SK-MEL-5 (cell line): ENCODE data around the gene NT5E. TPM values are rescaled to one million over a fixed set of nuclear protein-coding genes. Genes with fewer than 3 reads are reported as not detected.

Experiments
- DNase-seq: peaks from one replicate; pipeline ENCODE4 v3.0.0-alpha.2; 2016; ENCODE audit warnings: low read depth, low spot score
- in situ Hi-C: cut with HindIII; loops from 2 replicates; pipeline ENCODE4 v1.10.0; 2016; ENCODE audit warnings: low sequenced_read_pairs, high pct_unique_total_duplicates, low pct_unique_long_range_greater_than_20kb
- total RNA-seq: library from RNA; depleted of rRNA; stranded (reverse); fragments of >200 nt; shearing (Covaris generic); gene quantifications from 2 replicates; pipeline ENCODE4 v1.2.3, GENCODE V29; 2014

The NT5E gene
- total RNA-seq, 1 experiment from 2014 or later, result 15.2 TPM

DNA sequence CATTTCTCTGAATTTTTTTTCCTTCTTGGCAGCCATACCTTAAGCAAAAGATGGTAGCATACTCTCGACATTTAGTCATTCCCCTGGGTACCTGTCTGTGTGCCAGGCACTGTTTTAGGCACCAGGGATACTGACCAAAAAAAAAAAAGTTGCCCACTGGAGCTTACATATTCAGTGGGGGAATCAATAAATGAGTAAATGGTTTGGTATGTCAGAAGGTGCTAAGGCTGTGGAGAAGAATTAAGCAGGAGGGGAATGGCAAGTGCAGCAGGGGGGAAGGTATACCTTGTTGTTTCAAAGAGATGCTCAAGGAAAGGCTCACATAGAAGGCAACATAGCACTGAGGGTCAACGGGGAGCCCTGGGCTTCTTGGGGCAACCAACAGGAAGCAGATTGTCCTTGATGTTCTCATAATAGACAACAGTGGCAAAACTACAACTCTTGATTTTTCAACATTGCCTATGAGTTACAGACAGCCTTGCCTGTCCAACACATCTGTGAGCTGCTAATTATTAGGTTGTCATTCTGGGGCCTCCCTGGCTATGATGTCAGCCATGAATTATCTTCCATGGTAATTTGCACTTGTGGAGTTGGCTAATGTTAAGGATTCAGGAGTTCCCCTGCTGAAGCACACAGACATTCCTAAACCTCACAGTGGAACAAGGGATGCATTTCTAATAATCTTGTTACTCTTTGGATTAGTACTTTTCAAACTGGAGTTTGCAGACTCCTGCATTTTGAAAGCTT, 19.6 kb downstream of the NT5E start:
- no peak for DNase-seq
- in situ Hi-C loops, result no loop called here

DNA sequence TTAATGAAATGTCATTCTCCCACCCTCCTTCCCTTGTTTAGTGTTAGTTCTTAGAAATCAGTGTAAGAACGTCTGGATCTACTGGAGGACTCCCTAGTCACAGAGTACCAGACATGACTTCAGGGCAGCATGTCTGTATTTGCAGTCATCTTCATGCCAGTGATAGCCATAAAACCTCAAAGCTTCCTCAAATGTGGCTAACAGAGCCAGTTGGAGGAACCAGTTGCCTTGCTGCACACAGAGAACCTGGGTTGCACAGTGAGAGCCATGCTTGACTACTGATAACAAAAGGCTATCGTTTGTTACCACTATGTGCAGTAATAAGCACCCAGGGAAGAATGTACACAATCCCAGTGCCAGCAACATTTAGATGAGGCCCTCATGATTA, 20.1 kb downstream of the NT5E start:
- in situ Hi-C loops, result no loop called here
- no peak for DNase-seq

DNA sequence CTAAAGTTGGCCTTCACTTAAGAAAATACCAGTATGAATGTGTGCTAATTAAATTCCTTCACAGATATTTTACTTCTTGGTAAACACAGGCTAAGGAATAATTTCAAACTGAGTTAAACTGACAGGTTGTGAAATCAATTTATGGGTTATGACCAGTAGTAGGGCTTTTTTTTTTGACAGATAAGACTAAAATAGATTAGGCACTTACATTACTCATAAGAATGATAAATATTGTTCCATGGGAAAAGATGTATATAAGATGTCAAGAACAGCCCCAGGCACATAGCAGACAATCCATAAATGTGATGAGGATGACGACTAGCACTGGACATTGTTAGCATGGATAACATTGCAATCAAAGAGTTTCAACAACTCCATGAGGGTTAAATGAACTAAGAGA, 22.9 kb downstream of the NT5E start:
- no peak for DNase-seq
- in situ Hi-C loops, result no loop called here

DNA sequence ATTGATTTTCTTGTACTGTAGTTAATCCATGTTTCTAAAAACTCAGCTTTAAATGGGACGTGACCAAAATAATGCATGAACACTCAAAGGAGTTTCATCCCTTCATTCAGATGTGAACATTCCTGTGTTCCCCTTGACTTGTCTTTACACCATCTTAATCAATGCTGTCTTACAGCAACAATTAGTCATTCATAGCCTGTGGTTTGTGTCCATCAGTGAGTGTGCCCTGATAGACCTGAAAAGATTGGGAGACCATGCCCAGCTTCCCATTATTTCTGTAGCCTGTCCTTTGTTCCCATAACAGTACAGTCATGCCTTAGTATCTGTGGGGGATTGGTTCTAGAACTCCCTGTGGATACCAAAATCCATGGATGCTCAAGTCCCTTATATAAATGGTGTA, 23.9 kb downstream of the NT5E start:
- DNase-seq, result no peak
- in situ Hi-C loops, result no loop called here

DNA sequence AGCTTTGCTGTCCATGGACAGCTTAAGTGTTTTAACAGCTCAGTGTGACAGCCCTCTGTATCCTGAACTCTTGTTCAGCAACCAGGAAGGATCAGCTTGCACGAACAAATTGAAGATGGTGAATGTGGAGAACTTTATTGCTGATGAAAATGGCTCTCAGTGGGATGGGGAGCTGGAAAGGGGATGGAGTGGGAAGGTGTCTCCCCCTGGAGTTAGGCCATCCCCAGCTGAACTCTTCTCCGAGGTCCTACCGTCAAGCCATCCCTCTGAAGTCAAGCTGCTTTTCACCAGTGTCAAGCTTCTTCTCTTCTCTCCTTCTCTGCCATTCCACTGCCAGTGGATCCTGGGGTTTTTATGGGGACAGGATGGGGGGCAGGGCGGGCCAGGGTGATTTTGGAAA, 26.6 kb downstream of the NT5E start:
- DNase-seq, result no peak
- in situ Hi-C loops, result no loop called here

DNA sequence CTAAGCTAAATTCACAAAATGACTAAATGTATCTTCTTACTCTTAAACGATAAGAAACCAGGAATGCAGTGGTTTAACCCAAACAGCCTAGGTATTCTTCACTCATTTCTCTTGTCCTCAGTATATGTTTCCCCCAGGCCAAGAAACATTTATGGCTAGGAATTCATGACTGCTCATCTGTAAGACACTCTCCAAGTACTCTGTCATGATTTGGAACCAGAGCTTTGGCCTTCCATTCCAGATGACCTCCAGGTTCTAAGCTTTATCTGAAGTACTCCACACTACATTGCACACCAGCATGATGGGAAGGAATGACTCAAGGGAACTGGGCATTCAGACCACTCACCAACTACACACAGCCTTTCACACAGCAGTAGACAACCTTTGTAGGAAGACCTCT, 29.3 kb downstream of the NT5E start:
- in situ Hi-C loops, result no loop called here
- DNase-seq, result no peak

DNA sequence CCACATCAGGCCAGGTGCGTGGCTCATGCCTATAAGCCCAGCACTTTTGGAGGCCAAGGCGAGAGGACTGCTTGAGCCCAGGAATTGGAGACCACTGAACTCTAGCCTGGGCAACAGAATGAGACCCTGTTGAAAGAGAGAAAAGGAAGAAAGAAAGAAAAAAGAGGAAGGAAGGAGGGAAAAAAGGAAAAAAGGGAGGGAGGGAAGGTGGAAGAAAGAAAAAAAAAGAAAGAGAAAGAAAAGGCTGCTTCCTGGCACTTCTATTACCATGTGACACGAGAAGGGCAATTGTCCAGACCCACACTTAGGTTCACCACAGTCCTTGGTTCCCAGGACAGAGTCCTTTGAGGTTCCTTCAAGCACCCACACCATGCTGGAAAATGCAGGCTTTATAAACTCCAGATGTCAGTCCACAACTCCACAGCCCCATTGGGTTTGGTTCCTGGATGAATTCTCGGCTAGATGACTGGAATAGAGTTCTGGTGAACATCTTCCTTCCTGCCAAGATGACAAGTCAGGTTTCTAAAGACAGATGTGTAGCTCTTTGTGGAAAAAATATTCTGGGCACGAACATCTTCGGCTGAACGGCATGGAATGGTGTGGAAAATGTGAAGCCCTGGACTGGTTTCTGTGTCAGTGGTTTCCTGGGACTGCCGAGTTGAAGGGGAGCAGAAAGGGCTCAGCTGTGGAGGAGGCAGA, 32.5 kb downstream of the NT5E start:
- no peak for DNase-seq
- in situ Hi-C loops, result no loop called here

DNA sequence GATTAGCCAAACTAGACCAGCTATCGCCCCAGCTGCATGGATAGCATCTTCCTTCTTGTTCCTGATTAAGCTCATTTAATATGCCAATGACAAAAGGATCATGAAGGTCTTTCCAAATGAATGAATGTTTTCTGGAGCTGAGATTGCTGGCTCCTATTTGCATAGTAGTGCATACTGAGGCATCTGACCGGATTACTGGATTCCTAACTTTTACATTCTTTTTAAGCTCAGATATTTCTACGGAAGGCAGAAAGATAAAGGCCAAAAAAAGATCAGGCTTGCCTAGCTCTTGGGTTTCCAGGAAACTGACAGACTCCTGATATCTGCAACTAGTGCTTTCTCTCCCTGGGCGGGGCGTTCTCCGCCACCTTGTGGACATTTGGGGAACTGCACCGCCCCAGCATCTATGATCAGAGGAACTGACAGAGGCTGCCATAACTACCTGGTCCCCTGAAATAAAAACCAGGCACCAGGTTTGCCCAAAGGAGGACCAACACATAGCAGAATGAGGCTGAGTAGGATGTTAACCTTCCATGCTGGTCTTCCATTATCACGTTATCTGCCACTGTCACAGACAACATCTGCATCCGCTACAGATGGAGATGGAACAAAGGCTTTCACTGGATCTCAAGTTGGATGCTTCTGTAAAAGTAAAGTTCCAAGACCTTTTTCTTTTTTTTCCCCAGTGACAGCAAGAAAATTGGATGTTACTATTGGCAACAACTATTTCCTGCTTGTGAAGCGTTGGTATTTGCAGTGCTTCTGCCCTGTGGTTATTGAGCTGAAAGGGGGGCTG, 33.2 kb downstream of the NT5E start:
- in situ Hi-C loops, result no loop called here
- DNase-seq, result peak; percentile 69

DNA sequence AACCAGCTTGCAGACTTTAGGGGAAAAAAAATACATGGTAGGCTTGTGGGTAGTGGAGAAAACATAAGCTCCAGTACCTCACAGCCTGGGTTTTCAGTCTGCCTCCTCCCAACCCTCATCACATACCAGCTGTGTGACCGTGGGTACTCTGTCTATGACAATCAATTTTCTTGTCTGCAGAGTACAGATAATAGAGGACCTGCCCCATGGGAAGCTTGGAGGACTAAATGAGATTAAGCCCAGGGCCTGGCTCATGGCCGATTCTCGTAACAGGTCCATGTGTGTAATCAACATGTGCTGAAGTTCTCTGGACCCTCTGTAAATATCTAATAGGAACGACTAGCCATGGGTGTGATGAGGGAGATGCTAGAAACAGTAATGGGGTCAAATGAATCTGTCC, 34.0 kb downstream of the NT5E start:
- DNase-seq, result no peak
- in situ Hi-C loops, result no loop called here

DNA sequence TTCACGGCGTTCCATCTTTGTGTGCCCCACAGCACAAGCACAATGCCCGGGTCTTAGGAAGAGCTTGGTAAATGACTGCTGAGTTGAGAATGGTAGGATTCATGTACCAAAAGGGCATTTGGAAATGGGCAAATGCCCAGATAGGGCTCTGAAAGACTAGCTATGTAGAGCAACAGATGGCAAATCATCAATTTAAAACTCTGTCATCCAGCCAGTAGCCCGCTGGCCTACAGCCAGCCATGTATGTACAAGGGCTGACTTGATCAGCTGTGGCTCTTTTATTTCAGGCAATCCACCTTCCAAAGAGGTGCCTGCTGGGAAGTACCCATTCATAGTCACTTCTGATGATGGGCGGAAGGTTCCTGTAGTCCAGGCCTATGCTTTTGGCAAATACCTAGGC, 35.1 kb downstream of the NT5E start:
- in situ Hi-C loops, result no loop called here
- DNase-seq, result no peak

DNA sequence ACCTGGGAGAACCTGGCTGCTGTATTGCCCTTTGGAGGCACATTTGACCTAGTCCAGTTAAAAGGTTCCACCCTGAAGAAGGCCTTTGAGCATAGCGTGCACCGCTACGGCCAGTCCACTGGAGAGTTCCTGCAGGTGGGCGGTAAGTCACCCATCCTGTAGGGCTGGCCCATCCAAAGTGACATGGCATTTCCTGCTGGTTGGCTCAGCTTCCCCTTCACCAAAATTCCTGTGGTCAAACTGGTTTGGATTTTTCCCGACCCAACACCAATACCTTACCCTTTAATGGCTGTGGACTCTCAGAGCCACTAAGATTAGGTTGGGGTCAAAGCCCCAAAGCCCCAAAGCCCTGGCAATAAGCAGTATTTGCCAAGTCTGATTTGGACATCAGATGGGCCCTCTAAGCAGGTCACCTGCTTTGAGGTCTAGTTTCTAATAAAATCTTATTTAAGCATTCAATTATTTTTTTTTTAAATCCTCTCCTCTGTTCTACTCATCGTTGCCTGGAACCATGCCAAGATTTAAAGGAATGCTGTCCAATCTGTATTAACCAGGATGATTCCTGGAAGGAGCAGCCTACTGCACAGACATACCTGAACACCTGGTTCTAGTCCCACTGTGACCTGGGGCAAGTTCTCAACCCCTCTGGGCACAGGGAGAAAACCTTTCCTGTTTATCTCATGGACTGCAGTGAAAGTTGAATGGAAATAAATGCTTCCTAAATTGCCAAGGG, 40.8 kb downstream of the NT5E start:
- in situ Hi-C loops, result no loop called here
- no peak for DNase-seq

DNA sequence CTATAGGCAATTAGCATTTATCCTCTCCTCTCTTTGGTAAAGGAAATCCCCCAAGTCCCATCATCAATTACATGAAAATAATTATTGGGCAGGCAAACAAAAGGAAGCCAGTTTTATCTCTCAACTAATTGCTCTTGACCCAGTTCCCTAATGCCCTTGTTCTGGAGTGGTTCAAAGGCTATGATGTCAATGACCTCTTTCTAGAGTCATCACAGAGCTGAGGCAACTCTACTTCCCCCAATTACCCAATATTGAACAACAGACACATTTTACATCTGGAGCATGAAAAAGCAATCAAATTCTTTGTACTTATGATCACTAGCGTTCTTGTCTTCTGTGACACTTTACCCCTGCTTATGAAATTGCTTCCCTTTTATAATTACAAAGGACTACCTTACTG, 43.5 kb downstream of the NT5E start:
- in situ Hi-C loops, result no loop called here
- no peak for DNase-seq

DNA sequence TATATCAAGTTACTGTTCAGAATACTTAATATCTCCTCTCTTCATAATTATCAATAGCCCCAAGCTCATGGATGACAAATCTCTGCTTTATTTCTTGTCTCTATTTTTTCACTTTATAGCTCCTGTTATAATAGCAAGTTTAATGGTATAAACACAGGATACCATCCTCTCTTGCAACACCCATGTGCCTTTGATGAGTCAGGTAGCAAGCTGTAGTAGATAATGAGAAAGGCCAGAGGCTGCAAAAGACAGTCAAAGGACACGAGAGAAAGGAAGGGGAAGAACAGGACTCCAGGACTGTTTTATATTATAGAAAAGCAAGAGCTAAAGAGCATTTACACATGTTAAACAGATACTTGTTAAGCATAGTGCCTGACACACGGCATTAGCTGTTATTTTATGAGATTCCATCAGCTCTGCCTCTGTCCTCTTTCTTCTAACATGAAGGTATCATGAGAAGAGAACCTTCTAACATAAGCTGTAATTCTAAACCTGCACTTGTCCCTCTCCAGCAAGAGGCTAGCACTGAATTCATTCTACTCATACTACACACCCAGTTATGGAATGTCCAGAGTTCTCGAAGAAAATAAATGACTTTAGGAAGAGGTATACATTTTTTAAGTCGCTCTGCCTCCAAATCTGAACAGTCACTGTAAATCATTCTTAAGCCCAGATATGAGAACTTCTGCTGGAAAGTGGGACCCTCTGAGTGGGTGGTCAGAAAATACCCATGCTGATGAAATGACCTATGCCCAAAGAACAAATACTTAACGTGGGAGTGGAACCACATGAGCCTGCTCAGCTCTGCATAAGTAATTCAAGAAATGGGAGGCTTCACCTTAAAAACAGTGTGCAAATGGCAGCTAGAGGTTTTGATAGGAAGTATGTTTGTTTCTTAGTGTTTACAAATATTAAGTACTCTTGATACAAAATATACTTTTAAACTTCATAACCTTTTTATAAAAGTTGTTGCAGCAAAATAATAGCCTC, 45.0 kb downstream of the NT5E start:
- in situ Hi-C loops, result no loop called here
- no peak for DNase-seq

DNA sequence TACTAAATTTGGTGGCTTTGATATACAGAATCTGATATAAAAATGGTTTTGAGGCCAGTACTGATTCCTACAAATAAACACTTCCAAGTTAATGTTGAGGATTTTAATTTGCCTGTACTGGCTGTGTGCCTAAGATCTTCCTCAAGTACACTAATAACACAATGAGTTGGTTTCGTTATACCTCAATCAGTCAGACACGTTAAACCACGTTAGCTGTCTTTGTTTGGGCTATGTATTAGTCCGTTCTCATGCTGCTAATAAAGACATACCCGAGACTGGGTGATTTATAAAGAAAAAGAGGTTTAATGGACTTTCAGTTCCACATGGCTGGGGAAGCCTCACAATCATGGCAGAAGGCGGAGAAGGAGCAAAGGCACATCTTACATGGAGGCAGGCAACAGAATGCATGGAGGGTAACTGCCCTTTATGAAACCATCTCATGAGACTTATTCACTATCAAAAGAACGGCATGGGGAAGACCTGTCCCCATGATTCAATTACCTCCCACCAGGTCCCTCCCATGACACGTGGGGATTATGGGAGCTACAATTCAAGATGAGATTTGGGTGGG, 46.2 kb downstream of the NT5E start:
- in situ Hi-C loops, result no loop called here
- DNase-seq, result no peak

DNA sequence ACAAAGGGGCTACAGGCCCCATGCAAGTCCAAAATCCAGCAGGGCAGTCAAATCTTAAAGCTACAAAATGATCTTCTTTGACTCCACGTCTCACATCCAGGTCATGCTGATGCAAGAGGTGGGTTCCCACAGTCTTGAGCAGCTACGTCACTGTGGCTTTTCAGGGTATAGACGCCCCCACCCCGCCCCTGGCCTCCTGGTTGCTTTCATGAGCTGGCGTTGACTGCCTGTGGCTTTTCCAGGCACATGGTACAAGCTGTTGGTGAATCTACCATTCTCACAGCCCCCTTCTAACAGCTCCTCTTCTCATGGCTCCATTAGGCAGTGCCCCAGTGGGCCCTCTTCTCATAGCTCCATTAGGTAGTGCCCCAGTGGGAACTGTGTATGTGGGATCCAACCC, 47.0 kb downstream of the NT5E start:
- DNase-seq, result no peak
- in situ Hi-C loops, result no loop called here

DNA sequence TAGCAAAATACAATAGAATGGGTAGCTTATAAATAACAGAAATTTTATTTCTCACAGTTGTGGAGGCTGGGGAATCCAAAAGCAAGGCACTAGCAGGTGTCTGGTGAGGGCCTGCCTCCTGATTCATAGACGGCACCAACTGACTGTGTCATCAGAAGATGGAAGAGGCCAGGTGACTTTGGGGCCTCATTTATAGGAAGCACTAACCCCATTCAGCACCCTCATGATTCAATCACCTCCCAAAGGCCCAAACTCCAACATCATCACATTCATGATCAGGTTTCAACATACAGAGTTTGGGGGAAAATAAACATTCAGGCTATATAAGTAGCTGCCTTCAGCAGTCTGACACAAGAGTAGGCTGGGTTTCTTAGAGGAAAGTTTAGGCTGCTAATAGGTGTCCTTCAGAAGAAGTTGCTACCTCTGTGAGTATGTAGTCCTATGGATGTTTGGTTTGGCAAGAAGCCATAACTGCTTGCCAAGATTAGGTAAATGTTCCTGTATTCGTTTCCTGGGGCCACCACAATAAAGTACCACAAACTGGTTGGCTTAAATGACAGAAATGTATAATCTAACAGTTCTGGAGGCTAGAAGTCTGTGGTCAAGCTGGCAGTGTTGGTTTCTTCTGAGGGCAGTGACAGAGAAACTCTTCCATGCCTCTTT, 48.8 kb downstream of the NT5E start:
- in situ Hi-C loops, result no loop called here
- DNase-seq, result no peak
